Measurements from ENCODE around the gene HFE.

Gene HFE

DNA sequence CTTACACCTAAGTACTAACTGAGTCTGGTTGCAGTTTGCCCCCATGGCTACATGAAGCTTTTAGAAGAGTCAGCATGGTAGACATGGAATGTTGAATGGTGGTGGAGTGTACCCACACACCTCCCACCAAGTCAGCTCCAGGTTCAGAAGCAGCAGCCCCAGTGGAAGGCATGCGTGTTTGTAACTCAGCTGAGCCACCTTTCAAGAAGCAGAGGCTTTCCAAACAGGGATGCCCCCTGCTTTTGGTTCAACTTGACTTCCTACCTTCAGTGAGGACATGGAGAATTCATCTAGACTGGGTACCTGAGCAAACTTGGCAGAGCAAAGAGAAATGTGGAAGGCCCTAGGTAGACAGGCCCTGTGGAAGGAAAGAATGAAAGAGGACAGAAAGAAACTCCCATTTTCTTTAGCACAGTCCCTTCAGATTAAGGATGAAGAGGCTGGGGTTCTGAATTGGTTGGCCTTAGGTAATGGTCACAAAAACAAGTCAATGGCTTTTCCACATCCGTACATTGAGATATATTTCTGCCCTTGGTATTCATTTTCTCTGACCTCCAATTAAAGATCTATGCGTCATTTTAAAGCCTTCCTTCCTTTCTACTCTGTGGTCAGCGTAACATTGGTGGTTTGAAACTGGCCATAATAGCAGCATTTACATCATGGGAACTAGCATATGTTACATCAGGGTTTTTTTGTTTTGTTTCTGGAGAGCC is 53.2 kb downstream of the HFE start:
- DNase-seq, result no peak

DNA sequence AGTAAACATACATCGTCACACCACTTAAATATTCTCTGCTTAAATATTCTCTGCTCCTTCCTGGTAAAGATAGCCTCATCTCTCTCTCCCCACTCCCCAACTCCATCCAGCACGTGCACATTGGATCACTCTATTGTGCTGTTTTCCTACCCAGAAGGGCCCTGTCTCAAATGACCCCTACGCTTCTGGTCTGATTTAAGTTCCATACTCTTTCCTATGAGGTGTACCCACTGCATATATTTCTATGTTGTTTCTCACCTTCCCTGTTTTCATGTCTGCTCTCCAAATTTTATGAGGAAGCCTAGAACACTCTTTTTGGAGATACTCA is 53.7 kb downstream of the HFE start:
- no peak for DNase-seq

DNA sequence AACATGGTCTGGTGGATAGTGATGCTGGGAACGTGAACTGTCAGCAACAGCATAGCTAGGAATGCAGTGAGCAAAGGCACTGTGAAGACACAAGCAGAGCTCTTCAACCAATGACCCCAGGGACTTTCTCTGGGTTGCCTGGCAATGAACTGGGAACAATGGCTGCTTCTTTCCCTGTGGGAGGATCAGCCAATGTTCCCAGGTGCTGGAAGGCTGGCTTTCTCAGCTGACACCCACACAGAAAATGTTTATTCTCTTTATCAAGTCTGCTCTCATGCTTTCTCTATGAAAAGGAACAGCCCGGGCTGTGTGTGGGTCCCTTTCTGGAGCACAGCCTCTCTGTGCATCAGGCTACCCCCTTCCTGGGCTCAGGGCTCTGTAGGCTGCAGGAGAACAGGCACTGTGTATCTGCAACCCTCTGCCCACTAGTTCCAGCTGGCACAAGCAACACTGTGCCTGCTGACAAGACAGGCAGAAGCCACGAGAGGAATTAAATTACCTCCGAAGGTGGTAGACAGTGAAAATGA is 54.2 kb downstream of the HFE start:
- DNase-seq, result no peak

DNA sequence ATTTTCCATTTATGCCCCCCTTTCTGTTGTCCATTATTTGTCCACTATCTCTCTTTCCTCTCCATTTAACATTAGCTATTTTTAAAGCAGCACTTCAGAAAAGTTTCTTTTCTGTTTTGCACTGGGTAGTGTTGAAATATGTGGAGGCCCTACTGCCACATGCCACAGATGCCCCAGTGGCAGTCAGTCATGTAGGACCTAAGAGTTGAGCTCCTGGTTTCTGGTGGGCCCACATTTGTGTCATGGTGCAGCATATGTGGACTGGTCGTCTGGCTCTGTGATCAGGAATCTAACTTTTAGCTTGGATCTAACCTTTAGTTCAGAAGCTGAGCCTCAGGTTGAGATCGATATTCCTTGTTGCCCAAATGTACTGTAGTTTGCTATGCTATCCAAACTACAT is 54.8 kb downstream of the HFE start:
- DNase-seq, result no peak

All from DMS53 (cell line).